Fibroblast of lung (primary cell): ENCODE measurements around the gene CD7.
"Not testable (repeated sequence)": the region's sequence is repeated elsewhere in the genome, so short reads cannot be mapped to it uniquely, and the experiment has no call there.

Experiments
- CTCF ChIP-seq, 2 donors: IDR thresholded peaks in 1 of 2; conservative IDR thresholded peaks in 1 of 2; 1 replicate in 1 of 2; 2 replicates in 1 of 2; pipeline ENCODE4 v1.5.1; 2011 to 2012; ENCODE audit warnings: low read length in 2 of 2, control low read depth in 1 of 2, inconsistent platforms in 1 of 2, low read depth in 1 of 2, mild to moderate bottlenecking in 1 of 2
- EZH2 ChIP-seq: IDR thresholded peaks from 2 replicates; pipeline ENCODE4 v1.5.1; 2012; ENCODE audit warnings: low read length, control low read depth, mild to moderate bottlenecking; ENCODE audit errors: missing control alignments

DNA sequence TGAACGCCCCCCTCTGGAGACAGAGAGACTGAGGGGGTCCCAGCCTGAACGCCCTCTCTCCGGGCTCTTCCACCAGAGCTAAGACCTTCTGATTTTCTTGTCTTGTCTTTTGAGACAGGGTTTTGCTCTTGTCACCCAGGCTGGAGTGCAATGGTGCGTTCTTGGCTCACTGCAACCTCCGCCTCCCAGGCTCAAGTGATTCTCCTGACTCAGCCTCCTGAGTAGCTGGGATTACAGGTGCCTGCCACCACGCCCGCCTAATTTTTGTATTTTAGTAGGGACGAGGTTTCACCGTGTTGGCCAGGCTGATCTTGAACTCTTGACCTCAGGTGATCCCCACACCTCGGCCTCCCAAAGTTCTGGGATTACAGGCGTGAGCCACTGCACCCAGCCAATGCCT, 30.6 kb upstream of the CD7 start:
- not testable (repeated sequence) for TF ChIP-seq CTCF (conservative IDR thresholded peaks at IDR 0.05 in 1 of 2, IDR thresholded peaks at IDR 0.05 in 1 of 2; ENCODE audit: low read depth in 1 of 2, low read length in 2 of 2); EZH2
